Fibroblast of lung (primary cell): ENCODE measurements around the gene FTO.

ENCODE experiments used
- CTCF ChIP-seq, 2 donors: IDR thresholded peaks in 1 of 2; conservative IDR thresholded peaks in 1 of 2; 1 replicate in 1 of 2; 2 replicates in 1 of 2; pipeline ENCODE4 v1.5.1; 2011 to 2012; ENCODE audit warnings: low read length in 2 of 2, control low read depth in 1 of 2, inconsistent platforms in 1 of 2, low read depth in 1 of 2, mild to moderate bottlenecking in 1 of 2
- EZH2 ChIP-seq: IDR thresholded peaks from 2 replicates; pipeline ENCODE4 v1.5.1; 2012; ENCODE audit warnings: low read length, control low read depth, mild to moderate bottlenecking; ENCODE audit errors: missing control alignments

GRCh38 chr16:54066451-54067105 is 362.6 kb downstream of the FTO start:
- TF ChIP-seq EZH2 = no peak
- no peak for TF ChIP-seq CTCF (conservative IDR thresholded peaks at IDR 0.05 in 1 of 2, IDR thresholded peaks at IDR 0.05 in 1 of 2; ENCODE audit: low read depth in 1 of 2, low read length in 2 of 2)
